Transverse colon (tissue), 4 donors: Measurements from ENCODE around the gene UCK1. TPM values are rescaled to one million over a fixed set of nuclear protein-coding genes. Genes with fewer than 3 reads are reported as not detected.

Experiments
- DNase-seq: peaks from one replicate; pipeline ENCODE4 v3.0.0-alpha.2; 2019
- H3K27ac ChIP-seq, 4 donors: fragments of 200-600 bp; sonication (generic); 2 replicates each; pipeline ENCODE4 v1.5.1; 2016 to 2018; ENCODE audit warnings: inconsistent platforms in 4 of 4
- H3K27me3 ChIP-seq: fragments of 200-600 bp; sonication (generic); 2 replicates; pipeline ENCODE4 v1.5.1; 2017; ENCODE audit warnings: inconsistent platforms
- H3K36me3 ChIP-seq, 4 donors: fragments of 200-600 bp; sonication (generic); 2 replicates each; pipeline ENCODE4 v1.5.1; 2017 to 2019; ENCODE audit warnings: inconsistent platforms in 4 of 4
- H3K4me1 ChIP-seq, 4 donors: fragments of 200-600 bp; sonication (generic); 2 replicates each; pipeline ENCODE4 v1.5.1; 2017 to 2020; ENCODE audit warnings: inconsistent platforms in 4 of 4
- H3K4me3 ChIP-seq, 4 donors: fragments of 200-600 bp; sonication (generic); 1 replicate in 1 of 4; 2 replicates in 3 of 4; pipeline versions ENCODE4 v1.5.1 to v1.6.1; 2017 to 2019; ENCODE audit warnings: inconsistent platforms in 4 of 4
- H3K9me3 ChIP-seq, 2 donors: fragments of 200-600 bp; sonication (generic); 2 replicates each; pipeline ENCODE4 v1.5.1; 2017 to 2019; ENCODE audit warnings: inconsistent platforms in 2 of 2
- EP300 ChIP-seq: sonication (generic); formaldehyde crosslinking; IDR thresholded peaks from one replicate; pipeline ENCODE4 v1.6.1; 2017; ENCODE audit warnings: antibody characterized with exemption, low read depth
- POLR2A ChIP-seq: fragments of 450-650 bp; IDR thresholded peaks from one replicate; pipeline ENCODE4 v1.6.1; 2016; ENCODE audit warnings: antibody characterized with exemption, mild to moderate bottlenecking, moderate library complexity
- POLR2AphosphoS5 ChIP-seq, 3 donors: sonication (generic); formaldehyde crosslinking; IDR thresholded peaks; one replicate each; pipeline ENCODE4 v1.6.1; 2016; ENCODE audit warnings: antibody characterized with exemption in 3 of 3
- WGBS, 2 donors: methylation state at CpG; one replicate each; pipeline ENCODE4 v1.1.5; 2018; ENCODE audit warnings: low coverage in 1 of 2; 5-methylcytosine and 5-hydroxymethylcytosine counted together
- in situ Hi-C, 4 donors: fragments of 200-750 bp; cut with MboI; loops; one replicate each; pipeline versions ENCODE4 v1.15.0 to v1.15.1; 2017; ENCODE audit warnings: low sequenced_read_pairs in 3 of 4, low pct_ligation_motif_present in 1 of 4, low pct_unique_long_range_greater_than_20kb in 1 of 4
- intact Hi-C: fragments of 100-400 bp; cut with DNase I; formaldehyde crosslinking; loops from one replicate; pipeline ENCODE4 v1.15.1; 2023; ENCODE audit warnings: low total_unique reads
- total RNA-seq, 4 donors: library from RNA; depleted of rRNA; stranded (reverse); fragments of >200 nt; gene quantifications; one replicate each; pipeline ENCODE4 v1.1.0, GENCODE V29; 2016
- TF ChIP-seq, protein P1 (sequence below), 5 experiments: fragments of 200-600 bp in 3 of 5; fragments of 450-650 bp in 2 of 5; sonication (generic) in 3 of 5; IDR thresholded peaks; 1 replicate in 2 of 5; 2 replicates in 3 of 5; pipeline ENCODE4 v1.5.1; 2016 to 2017; ENCODE audit warnings: antibody characterized with exemption in 5 of 5, inconsistent platforms in 3 of 5, mild to moderate bottlenecking in 2 of 5, moderate library complexity in 1 of 5

Gene UCK1
- total RNA-seq, 4 donors from 2014 or later = 10.5 to 63.6 (median 35.3) TPM

DNA sequence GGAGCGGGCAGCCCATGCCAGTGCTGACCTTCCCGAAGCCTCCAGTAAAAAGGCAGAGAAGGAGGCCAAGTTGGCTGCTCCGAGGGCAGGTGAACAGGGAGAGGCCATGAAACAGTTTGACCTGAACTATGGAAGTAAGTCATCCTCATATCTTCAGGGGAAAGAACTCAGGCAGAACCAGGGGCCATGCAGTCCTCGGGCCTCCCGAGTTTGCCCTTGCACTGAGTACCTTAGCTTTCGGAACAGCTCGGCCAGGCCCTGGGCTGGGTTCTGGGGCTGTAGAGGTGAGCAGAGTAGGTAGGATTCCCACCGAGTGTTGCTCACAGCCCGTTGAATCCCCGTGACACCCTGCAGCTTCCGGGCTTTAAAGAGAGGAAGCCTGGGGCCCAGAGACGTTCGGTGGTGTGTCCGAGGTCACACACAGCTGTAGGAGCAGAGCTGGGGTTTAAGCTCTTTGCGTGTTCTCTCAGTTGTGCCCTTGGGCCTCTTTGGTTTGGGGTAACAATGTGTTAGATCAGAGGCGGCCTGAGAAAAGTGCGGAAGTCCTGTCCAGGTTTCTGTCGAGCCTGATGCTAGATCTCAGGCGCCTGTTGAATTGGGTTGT is 53.1 kb downstream of the UCK1 start:
- no peaks in the 10 kb centered on the region for H3K9me3 ChIP-seq
- intact Hi-C loops = loop anchor here (10.0 kb wide), 1 partner anchor 133 kb away; no protein-coding TSS in a partner anchor
- no peaks in the 10 kb centered on the region for H3K4me1 ChIP-seq
- H3K27me3 ChIP-seq = no peaks in the 10 kb centered on the region
- WGBS, 2 donors = 73 to 90% methylated on average over 3 to 14 of the region's 19 CpGs
- no peak overlapping the region for H3K4me3 ChIP-seq
- H3K36me3 ChIP-seq = peaks cover 0 to 81% (median 24%) of the 10 kb centered on the region in 4 donors
- no peak for DNase-seq
- in situ Hi-C loops = loop anchor here in 2 of 4 donors (25.0 kb wide), 2 partner anchors 116 to 259 kb away; partner anchors contain the start of gene RAPGEF1 (in 1 of the 2)
- no peak overlapping the region for H3K27ac ChIP-seq
- no peak for TF ChIP-seq EP300
- TF ChIP-seq, protein P1, sequence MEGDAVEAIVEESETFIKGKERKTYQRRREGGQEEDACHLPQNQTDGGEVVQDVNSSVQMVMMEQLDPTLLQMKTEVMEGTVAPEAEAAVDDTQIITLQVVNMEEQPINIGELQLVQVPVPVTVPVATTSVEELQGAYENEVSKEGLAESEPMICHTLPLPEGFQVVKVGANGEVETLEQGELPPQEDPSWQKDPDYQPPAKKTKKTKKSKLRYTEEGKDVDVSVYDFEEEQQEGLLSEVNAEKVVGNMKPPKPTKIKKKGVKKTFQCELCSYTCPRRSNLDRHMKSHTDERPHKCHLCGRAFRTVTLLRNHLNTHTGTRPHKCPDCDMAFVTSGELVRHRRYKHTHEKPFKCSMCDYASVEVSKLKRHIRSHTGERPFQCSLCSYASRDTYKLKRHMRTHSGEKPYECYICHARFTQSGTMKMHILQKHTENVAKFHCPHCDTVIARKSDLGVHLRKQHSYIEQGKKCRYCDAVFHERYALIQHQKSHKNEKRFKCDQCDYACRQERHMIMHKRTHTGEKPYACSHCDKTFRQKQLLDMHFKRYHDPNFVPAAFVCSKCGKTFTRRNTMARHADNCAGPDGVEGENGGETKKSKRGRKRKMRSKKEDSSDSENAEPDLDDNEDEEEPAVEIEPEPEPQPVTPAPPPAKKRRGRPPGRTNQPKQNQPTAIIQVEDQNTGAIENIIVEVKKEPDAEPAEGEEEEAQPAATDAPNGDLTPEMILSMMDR (IDR thresholded peaks at IDR 0.05) = no peak

DNA sequence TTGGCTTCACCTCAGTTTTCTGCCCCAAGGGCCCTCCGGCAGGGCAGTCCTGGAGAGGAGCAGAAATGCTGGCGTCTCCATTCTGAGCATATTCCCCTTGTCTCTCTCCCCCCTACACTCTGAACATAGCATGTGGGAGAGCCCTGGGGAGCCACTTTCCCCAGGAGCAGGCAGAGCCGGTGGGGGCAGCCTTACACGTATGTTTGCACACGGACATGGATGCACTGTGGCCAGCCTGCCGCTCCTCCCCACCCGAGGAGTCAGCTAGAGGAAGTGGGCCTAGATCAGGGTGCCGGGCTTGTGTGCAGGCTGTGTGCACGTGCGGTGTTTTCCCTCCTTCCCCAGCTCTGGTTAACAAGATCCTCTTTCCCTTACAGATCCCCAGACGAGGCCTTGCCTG is 53.7 kb downstream of the UCK1 start:
- TF ChIP-seq EP300 (no peak), POLR2A (no peak), POLR2AphosphoS5 (IDR thresholded peaks at IDR 0.05) (no peak)
- TF ChIP-seq, protein P1 (IDR thresholded peaks at IDR 0.05) = no peak
- intact Hi-C loops = loop anchor here (10.0 kb wide), 1 partner anchor 133 kb away; no protein-coding TSS in a partner anchor
- Histone ChIP-seq H3K4me3 (no peak overlapping the region), H3K27me3 (no peaks in the 10 kb centered on the region), H3K36me3 (peaks cover 0 to 81% (median 25%) of the 10 kb centered on the region in 4 donors), H3K4me1 (no peaks in the 10 kb centered on the region), H3K27ac (no peak overlapping the region), H3K9me3 (no peaks in the 10 kb centered on the region)
- DNase-seq = no peak
- in situ Hi-C loops = loop anchor here in 2 of 4 donors (25.0 kb wide), 2 partner anchors 115 to 260 kb away; partner anchors contain the start of gene RAPGEF1 (in 1 of the 2)
- WGBS, 2 donors = 84% methylated on average over 11 of the region's 11 CpGs; no CpG with 5 or more reads in 1 of the 2 donors

DNA sequence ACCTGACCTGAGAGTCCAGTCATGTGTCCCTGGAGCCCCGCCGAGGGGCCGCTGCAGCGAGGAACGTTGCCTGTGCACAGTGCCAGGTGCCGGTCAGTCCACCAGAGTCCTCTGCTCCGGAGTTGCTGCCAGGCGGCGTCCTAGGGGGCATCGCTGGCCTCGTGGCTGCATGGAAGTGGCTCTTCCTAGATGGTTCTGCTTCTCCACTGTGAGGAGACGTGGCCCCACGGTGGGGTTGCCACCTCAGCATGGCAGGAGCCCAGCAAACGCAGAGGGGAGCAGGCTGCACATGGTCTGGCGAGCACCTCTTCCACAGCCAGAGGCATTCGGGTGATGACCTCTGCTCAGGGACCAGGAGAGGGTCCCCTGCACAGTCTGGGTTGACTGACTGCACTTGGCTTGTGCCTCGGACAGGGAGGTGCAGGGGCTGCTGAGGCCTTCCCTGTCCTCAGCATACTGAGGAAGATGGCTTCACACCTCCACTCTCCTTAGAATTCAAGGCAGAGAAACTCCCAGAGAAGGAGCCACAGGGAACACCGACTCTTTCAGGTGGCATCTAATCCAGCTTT is 54.2 kb downstream of the UCK1 start:
- no peaks in the 10 kb centered on the region for H3K27me3 ChIP-seq
- peaks cover 0 to 82% (median 27%) of the 10 kb centered on the region in 4 donors for H3K36me3 ChIP-seq
- 94% methylated on average over 15 of the region's 18 CpGs; no CpG with 5 or more reads in 1 of the 2 donors for WGBS, 2 donors
- TF ChIP-seq EP300 = no peak
- TF ChIP-seq, protein P1 (IDR thresholded peaks at IDR 0.05) = no peak
- no peak overlapping the region for H3K27ac ChIP-seq
- in situ Hi-C loops = loop anchor here in 2 of 4 donors (25.0 kb wide), 2 partner anchors 115 to 260 kb away; partner anchors contain the start of gene RAPGEF1 (in 1 of the 2)
- H3K4me3 ChIP-seq = no peak overlapping the region
- intact Hi-C loops = loop anchor here (10.0 kb wide), 1 partner anchor 132 kb away; no protein-coding TSS in a partner anchor
- H3K4me1 ChIP-seq = no peaks in the 10 kb centered on the region
- DNase-seq = no peak
- no peaks in the 10 kb centered on the region for H3K9me3 ChIP-seq

DNA sequence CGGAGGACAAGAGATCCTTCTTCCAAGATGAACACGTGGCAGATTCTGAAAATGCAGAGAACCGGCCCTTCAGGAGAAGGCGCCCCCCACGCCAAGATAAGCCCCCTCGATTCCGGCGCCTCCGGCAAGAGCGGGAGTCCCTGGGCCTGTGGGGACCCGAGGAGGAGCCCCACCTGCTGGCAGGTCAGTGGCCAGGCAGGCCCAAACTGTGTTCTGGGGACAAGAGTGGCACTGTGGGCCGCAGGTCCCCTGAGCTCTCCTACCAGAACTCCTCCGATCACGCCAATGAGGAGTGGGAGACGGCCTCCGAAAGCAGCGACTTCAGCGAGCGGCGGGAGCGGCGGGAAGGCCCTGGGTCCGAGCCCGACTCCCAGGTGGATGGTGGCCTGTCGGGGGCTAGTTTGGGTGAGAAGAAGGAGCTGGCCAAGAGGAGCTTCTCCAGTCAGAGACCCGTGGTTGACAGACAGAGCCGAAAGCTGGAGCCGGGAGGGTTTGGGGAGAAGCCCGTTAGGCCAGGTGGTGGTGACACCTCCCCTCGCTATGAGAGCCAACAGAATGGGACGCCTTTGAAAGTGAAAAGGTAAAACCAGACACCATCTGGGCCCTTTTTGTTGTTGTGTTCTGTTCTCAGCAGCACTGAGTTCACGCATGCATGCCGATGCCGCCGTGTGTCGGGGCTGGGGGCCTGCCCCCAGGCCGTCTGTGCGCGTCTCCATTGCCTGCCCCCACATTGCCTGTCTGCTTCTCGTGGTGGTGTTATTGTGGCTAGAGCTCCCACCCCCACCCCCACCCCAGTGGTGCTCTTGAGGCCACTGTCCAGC is 54.9 kb downstream of the UCK1 start:
- H3K36me3 ChIP-seq = peaks cover 0 to 82% (median 29%) of the 10 kb centered on the region in 4 donors

More for the DNA sequence above, 54.9 kb downstream of the UCK1 start:
- Histone ChIP-seq H3K4me3 (no peak overlapping the region), H3K27ac (no peak overlapping the region), H3K27me3 (no peaks in the 10 kb centered on the region), H3K9me3 (no peaks in the 10 kb centered on the region), H3K4me1 (no peaks in the 10 kb centered on the region)
- in situ Hi-C loops = loop anchor here in 2 of 4 donors (25.0 kb wide), 2 partner anchors 114 to 261 kb away; partner anchors contain the start of gene RAPGEF1 (in 1 of the 2)
- DNase-seq = no peak
- no peak for TF ChIP-seq POLR2A
- TF ChIP-seq, protein P1 (IDR thresholded peaks at IDR 0.05) = peak in 4 of 5 experiments; percentile 14 to 35 (median 22)
- 90% methylated on average over 39 of the region's 40 CpGs; no CpG with 5 or more reads in 1 of the 2 donors for WGBS, 2 donors
- intact Hi-C loops = loop anchor here (10.0 kb wide), 1 partner anchor 131 kb away; no protein-coding TSS in a partner anchor
